WI38 (cell line): Measurements from ENCODE around the gene RCAN3.

Source experiments
- H3K4me3 ChIP-seq: 2 replicates; pipeline ENCODE4 v1.5.1; 2011; ENCODE audit warnings: low read depth, mild to moderate bottlenecking, control low read depth, low read length
- TF ChIP-seq, protein P1 (sequence below): IDR thresholded peaks from 2 replicates; pipeline ENCODE4 v1.5.1; 2012; ENCODE audit warnings: low read depth, mild to moderate bottlenecking, control low read depth, low read length

RCAN3 gene

DNA sequence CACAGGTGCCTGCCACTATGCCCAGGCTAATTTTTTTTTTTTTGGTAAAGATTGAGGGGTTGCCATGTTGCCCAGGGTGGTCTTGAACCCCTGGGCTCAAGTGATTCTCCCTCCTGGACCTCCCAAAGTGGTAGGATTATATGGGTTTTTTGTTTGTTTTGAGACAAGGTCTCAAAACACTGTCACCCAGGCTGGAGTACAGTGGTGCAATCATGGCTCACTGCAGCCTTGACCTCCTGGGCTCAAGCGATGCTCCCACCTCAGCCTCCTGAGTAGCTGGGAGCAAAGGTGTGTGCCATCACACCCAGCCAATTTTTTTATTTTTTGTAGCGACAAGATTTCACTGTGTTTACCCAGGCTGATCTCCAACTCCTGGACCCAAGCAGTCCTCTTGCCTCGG is 8.9 kb upstream of the RCAN3 start:
- H3K4me3 ChIP-seq, result no peak overlapping the region
- TF ChIP-seq, protein P1, sequence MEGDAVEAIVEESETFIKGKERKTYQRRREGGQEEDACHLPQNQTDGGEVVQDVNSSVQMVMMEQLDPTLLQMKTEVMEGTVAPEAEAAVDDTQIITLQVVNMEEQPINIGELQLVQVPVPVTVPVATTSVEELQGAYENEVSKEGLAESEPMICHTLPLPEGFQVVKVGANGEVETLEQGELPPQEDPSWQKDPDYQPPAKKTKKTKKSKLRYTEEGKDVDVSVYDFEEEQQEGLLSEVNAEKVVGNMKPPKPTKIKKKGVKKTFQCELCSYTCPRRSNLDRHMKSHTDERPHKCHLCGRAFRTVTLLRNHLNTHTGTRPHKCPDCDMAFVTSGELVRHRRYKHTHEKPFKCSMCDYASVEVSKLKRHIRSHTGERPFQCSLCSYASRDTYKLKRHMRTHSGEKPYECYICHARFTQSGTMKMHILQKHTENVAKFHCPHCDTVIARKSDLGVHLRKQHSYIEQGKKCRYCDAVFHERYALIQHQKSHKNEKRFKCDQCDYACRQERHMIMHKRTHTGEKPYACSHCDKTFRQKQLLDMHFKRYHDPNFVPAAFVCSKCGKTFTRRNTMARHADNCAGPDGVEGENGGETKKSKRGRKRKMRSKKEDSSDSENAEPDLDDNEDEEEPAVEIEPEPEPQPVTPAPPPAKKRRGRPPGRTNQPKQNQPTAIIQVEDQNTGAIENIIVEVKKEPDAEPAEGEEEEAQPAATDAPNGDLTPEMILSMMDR, result no peak

DNA sequence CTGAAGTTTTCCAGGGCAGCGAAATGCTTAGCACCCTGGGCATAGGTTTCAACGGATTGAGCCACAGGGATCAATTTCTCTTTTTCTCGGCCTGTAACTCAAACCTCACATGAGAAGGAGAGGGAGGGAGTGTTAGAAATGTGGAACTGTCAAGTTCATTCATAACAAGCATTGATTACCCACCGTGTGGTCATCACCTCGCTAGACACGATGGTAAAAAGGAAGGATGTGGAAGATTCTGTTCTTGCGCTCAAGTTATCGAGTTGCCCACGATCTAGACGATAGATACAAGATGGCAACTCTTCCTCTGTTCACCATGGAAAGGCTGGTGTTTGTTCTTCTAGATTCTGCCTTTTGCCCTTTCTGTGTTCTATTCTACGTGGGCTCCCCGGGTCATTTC is 4.0 kb upstream of the RCAN3 start:
- no peak overlapping the region for H3K4me3 ChIP-seq
- TF ChIP-seq, protein P1, result no peak

DNA sequence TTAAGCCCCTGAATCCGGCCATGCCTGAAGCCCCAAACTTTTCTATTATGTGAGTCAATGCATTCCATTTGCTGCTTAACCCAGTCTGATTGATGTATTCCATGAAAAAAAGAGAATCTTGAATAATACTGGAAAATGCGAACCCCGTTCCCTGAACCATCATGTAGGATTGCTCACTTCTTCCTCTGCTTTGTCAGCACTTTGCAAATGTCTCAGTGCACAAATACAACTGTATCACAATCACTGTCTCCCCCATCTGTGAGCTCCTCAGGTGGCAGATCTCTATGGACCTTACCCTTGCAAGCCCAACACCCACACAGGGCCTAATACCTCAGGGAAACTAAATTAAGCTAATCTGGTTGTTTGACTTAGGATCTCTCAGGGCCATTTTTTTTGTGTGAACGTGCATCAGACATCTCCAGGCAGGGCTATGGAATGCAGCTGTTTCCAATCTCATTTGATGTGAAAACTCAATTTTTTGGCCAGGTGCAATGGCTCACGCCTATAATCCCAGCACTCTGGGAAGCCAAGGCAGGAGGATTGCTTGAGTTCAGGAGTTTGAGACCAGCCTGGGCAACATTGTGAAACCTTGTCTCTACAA is 2.1 kb upstream of the RCAN3 start:
- H3K4me3 ChIP-seq, result no peak overlapping the region
- TF ChIP-seq, protein P1, result no peak

DNA sequence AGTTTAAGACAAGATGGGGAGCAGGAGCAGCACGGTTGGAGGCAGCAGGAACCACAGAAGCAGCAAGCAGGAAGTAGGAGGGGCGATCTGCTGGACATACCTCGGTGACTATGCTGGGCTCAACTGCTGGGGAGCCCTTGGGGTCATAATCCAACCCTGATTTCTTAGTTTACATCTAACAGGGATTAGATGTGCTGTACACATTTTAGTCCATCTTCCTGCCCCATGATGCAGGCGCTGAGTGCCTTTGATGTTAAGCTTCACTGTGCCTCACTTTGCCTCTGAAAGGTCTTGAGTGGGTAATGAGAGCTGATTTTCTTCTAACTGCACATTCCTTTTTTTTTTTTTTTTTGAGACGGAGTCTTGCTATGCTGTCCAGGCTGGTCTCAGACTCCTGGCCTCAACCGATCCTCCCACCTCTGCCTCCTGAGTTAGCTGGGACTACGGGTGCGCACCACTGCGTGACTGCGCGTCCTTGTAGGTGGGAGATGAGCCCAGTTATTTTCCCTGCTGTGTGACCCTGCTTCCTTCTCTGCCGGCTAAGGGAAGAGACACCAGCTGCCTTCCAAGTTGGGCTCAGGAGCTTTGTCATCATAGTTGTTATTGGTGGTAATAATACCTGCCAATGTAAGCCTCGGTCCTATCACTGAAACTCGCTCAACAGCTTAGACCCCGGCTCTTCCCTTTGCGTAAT is 1.1 kb upstream of the RCAN3 start:
- TF ChIP-seq, protein P1, result no peak
- peak overlapping the region; percentile 70 for H3K4me3 ChIP-seq

DNA sequence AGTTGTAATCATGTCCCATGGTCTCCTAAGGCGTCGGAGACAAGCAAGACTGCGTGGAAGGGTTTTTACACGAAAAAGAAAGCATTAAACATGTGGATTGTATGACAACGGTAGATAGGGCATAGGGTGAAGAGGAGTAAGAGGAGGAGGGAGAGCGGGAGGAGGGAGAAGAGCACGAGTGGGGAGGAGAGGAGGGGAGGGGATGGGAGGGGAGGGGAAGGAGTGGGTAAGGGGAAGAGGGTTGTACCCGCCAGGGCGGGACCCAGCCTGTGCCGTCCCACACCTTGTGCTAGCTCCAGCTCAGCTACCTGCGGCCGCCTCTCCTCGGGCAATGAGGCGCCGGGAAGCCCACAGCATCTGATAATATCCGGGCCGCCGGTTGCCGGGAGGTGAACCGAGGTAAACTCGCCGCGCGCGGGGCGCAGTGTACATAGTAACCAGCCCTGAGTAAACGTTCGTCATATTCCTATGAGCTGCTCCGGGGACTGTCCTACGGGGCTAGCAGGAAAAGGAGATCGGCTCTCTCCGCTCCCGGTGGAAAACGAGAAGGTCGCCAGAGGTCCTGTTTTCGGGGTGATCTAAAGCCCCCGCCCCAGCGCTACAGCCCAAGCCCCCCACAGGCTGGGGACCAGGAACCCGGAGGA is 449 bp upstream of the RCAN3 start:
- TF ChIP-seq, protein P1, result no peak
- peak overlapping the region; percentile 70 for H3K4me3 ChIP-seq

DNA sequence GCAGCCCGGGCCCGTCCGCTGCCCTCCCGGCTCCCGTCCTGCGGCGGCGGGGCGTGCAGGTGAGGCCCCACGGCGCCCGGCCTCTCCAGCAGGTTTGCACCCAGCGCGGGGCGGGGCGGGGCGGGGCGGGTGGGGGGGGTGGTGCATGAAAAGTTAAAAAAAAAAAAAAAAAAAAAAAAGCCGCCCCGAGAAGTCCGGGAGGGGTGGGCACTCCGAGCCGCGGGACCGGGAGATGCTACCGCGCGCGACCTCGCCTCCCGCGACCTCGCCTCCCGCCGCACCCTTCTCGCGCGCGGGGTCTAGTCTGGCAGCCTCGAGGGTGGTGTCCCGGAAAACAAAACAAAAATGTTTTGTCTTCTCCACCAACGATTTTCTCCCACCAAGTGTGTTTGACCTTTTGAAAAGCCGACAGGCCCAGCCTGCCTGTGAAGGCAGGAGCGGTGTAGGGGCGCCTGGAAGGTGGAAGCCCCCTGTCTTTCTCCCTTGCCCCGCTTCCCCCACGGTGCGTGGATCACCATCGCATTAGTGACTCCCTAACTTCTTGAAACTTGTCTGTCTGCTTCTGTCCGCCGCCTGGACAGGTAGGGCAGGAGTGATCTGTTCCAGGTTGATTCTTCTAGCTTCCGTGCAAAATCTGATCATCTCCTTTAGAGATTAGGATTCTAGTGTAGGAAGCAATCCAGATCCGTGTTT is 569 bp downstream of the RCAN3 start:
- peak overlapping the region; percentile 70 for H3K4me3 ChIP-seq
- TF ChIP-seq, protein P1, result no peak
